NCI-H446 (cell line): ENCODE data around the gene PRDM5.

Source experiments
- DNase-seq, 2 experiments: peaks; one replicate each; lab custom pipeline; 2025; lab: John Stamatoyannopoulos, UW

PRDM5 gene

DNA sequence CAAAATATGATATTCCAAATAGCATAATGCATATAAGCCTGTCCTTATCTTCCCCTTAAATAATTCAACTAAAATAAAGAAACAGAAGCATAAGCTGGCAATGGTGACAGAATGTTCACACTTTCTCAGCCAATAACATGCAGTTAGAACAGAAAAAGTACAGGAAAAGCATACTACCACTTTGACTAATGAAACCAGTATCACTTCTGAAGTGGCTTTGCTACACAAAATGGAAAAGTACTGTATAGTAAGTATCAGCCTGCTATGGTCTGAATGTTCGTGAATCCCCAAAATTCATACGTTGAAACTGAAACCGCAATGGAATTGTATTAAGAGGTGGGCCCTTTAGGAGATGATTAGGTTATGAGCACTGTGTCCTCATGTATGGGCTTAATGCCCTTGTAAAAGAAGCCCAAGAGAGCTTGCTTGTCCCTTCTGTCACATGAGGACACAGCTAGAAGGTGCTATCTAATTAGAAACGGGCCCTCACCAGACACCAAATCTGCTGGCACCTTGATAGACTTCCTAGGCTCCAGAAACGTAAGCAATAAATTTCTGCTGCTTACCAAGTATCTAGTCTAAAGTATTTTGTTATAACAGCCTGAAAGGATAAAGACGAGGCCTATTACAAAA lies 102.6 kb downstream of the PRDM5 start:
- no peak for DNase-seq

DNA sequence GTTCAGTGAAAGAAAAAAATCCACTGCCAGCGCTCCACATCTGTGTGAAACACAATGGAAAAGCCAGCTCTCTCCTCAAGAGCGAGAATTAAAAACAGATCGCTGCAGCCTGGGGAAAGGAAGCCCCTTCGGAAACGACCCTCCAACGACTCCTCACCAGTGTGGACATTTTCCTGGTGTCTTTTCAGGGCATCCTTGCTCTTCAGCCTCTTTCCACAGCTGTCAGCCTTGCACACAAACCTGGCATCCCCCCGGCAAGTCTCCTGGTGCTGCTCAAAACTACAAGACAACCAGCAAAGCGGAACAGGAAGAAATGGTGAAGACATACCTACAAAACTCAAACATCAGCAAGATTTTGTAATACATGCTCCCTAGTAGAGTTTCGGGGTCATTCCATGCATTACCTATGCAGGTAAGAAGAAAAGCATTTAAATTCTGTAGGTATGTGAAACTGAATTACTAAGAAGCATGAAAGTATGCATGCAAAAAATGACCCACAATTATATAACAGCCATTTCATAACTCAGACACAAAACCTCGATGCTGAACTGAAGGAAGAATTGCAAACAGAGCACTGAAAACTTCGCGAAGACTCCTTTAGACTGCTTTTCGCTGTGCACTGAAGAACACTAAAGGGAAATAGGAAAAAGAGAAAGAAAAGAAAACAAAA lies 106.1 kb downstream of the PRDM5 start:
- DNase-seq, result no peak

DNA sequence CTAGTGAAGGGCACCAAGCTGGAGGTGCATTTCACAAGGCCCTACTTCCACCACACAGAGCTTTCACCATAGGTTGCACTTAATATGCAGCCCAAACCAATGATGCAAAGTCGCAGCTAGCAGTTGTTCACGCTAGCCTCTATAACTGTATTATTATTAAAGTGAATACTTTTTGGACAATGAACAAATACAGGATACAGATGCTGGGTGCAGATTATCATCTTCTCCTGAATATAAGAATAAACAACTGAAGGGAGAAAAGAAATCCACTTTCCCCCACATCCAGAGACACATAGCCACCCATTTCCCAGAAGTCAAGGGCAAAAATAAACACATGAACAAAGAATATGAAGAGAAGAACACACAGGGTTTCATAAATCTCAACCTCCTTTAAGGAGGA lies 107.2 kb downstream of the PRDM5 start:
- DNase-seq, result no peak

DNA sequence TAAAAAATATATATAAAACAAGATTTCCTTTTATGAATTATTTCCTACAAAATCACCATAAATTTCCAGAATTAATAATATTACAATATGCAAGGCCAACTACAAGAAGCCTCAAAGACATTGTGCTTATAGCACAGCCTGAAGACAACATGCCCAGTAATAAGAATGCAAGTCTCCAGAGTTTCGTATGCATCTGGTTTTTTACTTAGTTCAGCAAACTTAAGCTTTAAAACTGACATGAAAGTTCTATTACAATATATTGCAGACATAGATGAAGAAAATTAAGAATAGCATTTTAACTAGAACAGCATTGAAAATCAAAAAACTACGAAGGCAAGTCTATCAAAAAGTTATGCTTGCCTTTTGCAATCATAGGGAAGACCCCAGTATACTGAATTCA lies 107.6 kb downstream of the PRDM5 start:
- no peak for DNase-seq

DNA sequence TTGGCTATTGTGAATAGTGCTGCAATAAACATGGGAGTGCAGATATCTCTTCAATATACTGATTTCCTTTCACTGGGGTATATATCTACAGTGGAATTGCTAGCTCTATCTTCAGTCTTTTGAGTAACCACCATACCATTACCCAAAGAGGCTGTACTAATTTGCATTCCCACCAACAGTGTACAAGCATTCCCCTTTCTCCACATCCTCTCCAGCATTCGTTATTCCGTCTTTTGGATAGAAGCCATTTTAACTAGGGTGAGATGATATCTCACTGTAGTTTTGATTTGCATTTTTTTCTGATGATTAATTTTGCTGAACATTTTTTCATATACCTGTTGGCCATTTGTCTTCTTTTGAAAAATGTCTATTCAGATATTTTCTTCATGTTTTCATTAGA lies 110.3 kb downstream of the PRDM5 start:
- no peak for DNase-seq

DNA sequence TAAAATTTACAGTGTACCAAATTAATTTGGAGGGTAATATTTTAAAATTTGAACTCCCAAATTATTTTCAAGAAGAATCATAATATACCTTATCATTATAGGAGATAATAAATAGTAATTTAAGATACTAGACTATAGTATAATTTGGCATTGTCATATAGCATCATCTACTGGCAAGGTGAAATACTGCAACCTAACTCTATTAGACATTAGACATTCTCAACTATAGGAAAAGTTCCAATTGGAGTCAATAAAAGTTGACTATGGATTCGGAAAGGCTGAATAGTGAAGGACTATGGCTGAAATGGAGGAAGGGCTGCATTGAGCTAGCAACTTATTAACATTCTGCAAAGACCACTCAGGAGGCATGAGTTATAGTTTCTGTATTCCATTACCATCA lies 113.0 kb downstream of the PRDM5 start:
- DNase-seq, result no peak

DNA sequence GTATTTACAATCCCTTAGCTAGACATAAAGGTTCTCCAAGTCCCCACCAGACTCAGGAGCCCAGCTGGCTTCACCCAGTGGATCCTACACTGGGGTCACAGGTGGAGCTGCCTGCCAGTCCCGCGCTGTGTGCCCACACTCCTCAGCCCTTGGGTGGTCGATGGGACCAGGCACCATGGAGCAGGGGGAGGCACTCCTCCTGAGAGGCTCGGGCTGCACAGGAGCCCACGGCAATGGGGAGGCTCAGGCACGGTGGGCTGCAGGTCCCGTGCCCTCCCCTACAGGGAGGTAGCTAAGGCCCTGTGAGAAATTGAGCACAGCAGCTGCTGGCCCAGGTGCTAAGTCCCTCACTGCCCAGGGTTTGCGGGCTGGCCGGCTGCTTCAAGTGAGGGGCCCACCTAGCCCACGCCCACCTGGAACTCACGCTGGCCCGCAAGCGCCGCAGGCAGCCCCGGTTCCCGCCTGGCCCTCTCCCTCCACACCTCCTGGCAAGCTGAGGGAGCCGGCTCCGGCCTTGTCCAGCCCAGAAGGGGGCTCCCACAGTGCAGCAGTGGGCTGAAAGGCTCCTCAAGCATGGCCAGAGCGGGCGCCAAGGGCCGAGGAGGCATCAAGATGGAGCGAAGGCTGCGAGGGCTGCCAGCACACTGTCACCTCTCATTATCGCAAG lies 113.9 kb downstream of the PRDM5 start:
- no peak for DNase-seq

DNA sequence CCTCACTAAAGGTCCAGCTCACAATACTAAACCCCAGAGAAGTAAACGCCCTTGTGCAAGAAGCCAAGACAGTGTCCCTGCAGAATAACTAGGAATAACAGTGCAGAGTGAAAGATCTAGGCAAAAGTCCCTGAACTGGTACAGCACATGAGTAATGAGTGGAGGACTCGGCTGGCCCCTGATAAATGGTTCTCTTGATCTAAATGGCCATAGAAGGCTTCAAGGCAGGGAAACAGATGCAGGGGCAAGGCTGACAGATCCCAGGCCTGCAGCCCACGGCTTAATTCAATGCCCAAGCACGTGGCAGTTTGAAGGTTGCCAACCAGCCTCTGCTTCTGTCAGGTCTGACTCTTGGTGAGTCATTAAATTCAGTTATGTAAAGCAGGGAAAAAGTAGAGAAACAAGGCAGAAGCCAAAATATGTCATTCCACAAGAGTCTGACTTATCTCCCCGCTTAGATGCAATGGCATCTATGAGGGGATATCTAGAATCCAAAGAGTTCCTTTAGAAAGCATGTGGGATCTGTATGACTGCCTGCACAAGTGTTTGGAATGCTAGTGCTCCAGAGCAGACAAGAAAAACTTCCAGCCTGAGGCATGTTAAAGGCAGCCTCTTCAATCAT lies 121.3 kb downstream of the PRDM5 start:
- DNase-seq, result peak; percentile 22 to 71

DNA sequence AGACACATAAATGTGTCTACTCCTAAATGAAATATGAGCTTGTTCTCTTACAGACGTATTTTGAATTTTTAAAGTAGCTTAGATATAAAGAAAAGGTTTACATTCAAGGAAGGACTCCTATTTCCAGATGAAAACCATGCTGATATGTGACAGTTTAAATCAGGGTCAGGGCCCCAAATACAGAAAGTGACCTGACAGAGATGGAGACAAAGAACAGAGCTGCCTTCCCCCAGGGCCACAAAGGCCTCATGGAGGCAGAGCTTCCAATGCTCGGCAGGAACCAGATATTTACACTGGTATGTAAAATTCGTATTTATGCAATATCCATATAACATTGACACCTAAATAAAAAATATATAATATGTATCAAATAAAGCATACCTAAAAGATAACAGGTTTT lies 124.0 kb downstream of the PRDM5 start:
- no peak for DNase-seq

DNA sequence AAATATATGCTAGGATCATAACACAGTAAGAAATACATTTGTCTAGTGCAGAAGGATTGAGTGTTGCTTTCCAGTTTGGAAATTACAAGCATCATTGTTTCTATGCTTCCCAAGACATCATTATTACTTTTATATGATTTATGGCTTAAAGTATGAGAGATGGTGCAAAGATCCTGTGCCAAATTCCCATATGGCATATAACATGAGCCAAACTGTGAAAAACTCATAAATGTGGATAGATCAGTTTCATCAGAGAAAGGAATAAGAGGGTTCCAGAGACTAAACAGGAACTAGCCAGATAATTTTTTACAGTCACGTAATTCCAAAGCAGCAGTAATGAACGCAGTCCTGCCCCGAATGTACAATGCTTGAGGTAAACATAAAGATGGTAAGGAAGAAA lies 126.3 kb downstream of the PRDM5 start:
- peak; percentile 9 to 69 for DNase-seq

DNA sequence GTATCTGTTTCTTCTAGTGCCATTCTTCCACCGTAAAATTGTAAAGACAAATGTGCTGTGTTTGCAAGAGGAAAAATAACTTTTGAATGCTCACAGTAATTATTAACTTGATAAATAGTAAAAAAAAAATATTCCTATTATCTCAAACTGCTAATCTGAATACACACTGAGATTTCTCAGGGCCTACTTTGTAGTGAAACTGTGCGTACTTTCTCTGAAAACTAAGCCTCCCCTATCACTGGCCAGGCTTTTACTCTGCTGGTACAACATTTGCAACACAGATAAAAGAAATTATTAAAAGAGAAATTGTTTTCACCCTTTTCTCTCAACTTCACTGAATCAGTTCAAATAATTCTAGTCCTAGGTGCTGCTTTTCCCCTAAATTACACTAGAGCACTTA lies 137.3 kb downstream of the PRDM5 start:
- DNase-seq, result no peak

DNA sequence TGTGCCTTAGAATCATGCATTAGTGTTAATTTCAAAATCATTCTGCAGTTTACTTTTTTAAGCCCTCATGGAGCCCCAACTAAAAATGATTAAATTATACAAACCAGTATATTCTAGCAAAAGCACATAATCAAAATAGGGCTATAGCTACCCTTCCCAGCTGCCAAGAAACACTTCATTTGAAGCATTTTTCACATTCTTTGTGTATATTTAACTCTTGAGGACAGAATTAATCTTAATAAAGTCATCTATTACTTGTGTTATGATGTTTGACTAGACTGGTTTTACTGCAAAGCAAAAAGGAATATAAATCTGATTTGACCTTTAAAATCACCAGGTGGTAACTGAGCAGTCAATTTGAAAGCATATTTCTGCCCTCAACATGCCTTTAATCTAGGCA lies 145.1 kb downstream of the PRDM5 start:
- DNase-seq, result no peak

DNA sequence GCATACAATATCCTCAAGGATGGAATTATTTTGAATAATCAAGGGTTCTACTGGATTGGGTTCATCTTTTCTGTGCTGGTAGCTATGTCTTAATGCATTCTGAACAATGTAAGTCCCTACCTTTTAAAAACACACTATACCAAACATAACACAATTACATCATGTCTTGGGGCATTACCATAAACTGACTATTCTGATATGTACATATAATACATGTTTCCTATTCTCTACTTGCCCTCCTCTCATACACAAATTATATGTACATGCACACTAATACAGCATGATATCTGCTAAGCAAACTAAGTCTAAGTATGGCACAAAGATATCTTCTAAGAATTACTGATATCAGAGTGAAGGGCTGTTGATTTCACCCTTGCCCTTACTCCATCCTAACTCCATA lies 147.1 kb downstream of the PRDM5 start:
- DNase-seq, result no peak

DNA sequence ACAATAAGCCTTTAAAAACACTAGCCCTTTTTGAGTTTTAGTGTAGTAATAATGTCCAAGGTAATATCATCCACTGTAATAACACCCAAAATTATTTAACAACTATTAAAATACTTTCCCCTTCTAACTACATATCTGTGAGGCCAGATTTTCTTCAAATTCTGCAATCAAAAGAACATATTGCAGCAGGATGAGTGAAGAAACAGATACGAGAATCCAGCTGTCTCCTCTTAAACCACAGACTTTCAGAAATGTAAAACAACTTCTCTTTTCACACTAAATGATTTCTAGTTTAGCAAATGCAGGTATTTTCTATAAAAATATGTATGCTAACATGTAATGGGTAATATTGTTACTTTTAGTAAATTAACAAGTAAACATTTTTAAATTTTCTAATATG lies 148.9 kb downstream of the PRDM5 start:
- DNase-seq, result no peak

DNA sequence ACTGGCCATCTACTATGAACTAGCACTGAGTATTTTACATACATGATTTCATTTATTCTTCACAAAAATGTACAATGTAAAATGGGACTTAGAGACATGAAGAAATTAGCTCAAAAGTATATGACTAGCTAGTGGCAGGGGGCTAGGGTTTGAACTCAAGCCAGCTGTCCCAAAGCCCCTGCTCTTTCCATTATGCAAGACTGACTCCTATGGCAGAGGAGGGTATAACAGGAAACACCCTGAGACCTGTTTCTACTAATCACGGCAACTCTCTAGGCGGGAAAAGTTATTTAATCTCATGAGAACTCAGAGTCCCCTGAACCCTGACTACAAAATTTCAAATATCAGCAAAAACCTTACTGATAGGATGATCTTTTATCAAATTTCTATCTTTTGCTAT lies 150.6 kb downstream of the PRDM5 start:
- no peak for DNase-seq

DNA sequence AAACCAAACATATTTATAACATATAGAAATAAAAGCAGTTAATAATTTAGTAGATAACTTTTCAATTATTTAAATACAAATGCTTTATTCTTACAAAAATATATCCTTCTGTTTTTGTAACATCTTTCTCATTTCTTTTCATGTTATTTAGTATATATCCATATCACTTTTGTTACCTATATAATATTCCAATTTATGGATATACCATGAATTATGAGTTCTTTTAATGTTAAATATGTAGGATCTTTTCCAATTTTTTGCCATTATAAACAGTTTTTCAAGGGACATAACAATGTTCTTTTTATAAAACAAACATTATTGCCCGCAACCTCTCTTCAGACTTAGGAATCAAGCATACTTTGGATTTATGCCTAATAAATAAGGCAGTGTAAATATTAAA lies 151.6 kb downstream of the PRDM5 start:
- DNase-seq, result no peak

DNA sequence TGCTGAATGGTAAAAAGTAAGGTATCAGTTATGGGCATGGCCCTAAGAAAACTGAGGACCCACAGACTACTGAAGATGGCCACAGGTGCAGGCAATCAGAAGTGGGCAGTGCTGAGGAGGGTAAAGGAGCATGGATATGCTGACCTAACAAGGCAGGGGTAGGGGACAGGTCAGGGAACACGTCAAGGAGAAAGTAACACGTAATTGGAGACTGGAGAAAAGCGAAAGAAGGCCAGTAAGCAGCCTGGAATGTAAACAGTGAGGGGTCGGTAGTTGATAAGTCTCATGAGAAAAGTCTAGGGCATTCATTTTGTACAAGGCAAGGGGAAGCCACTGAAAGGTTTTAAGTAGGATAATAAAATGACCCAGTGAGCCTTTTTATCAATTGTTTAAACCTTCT lies 153.3 kb downstream of the PRDM5 start:
- DNase-seq, result no peak

DNA sequence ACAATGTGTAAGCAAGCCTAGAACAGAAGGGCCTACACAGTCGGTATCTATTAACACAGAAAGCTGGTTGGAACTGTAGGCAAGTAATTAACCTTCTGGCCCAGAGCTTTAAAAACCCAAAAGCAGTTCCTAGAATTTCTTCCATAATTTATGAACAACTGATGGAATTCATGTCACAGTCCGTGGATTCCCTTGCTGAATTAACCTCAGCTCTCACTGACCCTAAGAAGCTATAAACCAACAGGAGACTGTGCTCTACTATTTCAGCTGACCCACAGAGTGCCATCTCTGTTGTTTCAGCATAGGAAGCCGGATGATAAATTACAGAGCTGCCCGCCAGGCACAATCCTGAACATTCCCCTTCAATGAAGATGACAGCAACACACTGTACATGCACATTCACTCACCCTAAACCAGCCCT lies 157.3 kb downstream of the PRDM5 start:
- DNase-seq, result no peak

DNA sequence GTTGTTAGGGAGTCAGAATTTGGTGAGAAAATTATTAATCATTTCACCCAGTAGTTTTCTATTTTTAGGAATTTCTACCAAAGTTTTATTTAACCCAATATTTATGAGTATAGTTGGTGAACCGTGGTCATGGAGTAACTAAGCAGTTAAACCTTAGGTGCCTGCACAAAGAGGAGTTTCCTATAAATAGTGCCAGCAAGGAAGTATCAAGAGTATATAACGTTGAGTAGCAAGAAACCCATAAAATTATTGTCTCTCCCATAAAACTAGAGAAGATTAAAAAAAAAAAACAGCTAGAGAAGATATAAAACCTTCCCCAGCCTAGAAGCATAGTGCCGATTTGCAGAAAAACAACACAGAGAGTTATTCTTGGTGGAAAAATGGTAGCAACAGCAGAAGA lies 158.9 kb downstream of the PRDM5 start:
- DNase-seq, result no peak

DNA sequence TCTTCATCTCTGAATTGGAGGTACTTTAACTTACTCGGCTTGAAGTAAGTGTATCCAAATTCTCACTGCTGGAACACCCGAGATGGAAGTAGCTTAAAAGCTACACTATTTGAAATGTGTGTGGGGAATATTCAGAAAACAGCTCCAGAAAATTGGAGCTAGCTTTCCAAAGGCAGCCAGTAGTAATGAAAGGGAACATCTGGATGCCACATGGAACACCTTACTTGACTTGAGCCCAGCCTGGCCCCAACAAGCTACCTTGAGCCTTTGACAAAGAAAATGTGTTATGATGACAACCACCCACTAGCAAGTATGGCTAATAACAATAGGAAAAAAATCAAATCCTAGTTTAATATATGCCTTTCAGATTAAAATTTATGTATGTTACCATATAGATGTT lies 161.5 kb downstream of the PRDM5 start:
- no peak for DNase-seq

DNA sequence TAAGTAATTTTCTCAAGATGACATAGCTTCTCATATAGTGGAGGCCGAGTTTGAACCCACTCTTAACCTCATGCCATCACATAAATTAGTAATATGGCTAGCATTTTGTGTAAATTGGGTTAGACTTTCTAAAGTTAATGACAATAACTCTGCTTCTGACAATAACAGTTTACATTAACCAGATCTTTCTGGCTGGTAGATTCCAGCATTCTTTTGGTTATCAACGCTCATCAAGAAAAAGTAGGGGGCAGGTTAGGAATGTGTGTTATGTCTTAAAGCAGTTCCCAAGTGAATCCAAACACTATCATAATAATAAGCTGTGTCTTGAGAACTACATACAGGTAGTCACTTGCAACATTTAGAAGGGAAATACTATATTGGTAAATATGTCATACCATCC lies 162.5 kb downstream of the PRDM5 start:
- no peak for DNase-seq

DNA sequence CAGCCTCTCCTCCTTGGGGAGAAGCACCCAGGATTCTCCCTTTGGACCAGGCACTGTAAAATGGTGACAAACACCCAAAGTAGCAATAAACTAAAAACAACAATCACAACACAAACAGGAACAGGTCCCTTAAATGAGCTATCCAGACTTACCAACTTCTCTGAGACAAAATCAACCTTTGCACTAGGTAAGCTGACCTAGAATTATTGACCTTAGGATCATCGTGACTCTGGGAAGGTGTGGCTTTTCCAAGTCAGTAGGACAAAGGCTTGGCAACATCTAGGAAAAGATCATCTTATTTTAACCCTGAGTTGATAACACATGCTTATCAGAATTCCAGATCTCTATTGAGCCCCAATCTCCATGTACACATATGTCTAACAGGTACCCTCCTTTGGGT lies 166.7 kb downstream of the PRDM5 start:
- DNase-seq, result no peak

DNA sequence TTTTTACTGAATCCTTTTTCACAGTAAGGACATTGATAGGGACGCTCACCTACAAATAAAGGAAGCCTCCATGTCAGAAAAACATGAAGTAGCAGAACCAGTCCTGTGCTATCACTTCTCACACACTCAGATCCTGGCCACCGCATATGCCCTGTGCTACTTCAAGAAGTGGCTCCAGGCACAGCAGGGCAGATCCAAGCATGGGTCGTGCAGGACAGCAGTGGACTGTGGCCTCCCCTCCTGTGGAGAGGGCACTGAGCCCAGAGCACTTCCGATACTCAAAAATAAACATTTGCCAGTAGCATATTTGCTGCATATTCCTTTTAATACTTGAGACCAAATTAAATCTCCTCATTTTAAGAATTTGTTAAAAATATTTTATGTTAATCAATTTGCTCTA lies 167.9 kb downstream of the PRDM5 start:
- DNase-seq, result no peak
